HG03469 (cell line): ENCODE data around the gene RPL13A.

Experiments used
- ATAC-seq: cut with Tn5 transposase; IDR thresholded peaks from one replicate; pipeline ENCODE4 v1.9.1; 2021; ENCODE audit warnings: mild to moderate bottlenecking, moderate library complexity, moderate number of reproducible peaks; ENCODE audit not compliant: unreplicated experiment

Gene RPL13A

DNA sequence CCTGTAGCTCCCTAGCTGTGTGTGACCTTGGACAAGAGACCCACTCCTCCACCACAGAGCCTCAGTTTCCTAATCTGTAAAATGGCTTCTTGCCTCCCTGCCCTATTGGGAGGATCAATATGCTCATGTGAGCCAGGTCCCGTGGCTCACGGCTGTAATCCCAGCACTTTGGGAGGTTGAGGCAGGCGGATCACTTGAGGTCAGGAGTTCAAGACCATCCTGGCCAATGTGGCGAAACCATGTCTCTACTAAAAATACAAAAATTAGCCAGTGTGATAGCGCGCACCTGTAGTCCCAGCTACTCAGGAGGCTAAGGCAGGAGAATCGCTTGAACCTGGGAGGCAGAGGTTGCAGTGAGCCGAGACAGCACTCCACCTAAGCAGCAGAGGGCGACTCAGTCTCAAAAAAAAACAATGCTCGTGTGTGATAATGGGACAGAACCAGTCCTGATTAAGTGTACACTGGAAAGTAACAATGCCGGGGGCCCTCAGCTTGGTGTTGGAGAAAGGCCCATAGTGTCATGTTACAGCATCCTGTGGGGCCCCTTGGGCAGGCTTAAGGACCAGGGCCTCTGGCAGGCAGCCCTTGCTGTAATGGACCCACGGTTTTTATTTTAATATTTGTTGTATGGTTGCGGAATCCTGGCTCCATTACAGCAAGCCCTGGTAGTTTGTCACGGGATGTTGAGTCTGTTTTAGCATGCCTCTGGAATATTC lies 15.6 kb downstream of the RPL13A start:
- no peak for ATAC-seq

- no peak for ATAC-seq
These were observed 16.2 kb downstream of the RPL13A start for GRCh38 chr19:49503582-49503962.

DNA sequence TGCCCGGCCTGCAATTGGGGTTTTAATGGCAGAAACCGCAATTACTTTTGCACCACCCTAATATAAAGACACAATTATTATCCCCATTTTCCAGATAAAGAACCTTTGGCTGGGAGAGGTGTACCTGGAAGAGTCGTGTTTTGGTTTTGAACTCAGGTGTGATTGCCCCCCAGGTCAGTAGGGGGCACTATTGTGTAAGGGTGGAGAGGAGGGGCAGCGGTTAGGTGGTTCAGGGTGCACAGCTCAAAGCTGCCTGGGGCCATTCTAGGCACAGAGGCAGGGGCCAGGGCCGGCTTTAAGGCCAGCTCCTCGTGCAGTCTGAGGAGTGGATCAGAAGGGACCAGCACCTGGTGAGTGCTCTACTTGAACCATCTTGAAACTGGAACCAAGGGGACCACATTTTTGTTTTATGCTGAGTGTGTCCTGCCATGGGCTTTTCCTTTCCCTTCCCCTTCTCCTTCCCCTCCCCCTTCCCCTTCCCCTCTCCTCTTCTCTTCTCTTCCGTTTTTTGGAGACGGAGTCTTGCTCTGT lies 19.2 kb downstream of the RPL13A start:
- ATAC-seq, result no peak

GRCh38 chr19:49507803-49508494 lies 20.5 kb downstream of the RPL13A start:
- ATAC-seq, result no peak

- no peak for ATAC-seq
These were observed 25.8 kb downstream of the RPL13A start for GRCh38 chr19:49512970-49513745.

DNA sequence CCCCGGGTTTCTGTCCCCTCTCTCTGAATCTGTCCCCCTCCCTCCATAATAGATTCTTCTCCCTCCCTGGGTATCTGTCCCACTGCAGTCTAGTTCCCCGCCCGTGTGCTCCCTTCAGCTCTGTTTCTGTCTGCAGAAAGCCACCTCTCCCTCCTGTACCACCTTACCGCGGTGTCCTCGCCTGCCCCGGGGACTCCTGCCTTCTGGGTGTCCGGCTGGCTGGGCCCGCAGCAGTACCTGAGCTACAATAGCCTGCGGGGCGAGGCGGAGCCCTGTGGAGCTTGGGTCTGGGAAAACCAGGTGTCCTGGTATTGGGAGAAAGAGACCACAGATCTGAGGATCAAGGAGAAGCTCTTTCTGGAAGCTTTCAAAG lies 26.3 kb downstream of the RPL13A start:
- no peak for ATAC-seq

DNA sequence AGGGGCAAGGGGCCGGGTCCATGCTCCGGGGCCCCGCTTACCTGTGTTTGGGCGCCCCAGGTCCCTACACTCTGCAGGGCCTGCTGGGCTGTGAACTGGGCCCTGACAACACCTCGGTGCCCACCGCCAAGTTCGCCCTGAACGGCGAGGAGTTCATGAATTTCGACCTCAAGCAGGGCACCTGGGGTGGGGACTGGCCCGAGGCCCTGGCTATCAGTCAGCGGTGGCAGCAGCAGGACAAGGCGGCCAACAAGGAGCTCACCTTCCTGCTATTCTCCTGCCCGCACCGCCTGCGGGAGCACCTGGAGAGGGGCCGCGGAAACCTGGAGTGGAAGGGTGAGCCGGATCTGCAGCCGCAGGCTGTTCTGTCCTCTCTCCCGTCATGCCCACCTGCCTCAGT lies 26.7 kb downstream of the RPL13A start:
- no peak for ATAC-seq

GRCh38 chr19:49515767-49516166 lies 28.4 kb downstream of the RPL13A start:
- no peak for ATAC-seq

DNA sequence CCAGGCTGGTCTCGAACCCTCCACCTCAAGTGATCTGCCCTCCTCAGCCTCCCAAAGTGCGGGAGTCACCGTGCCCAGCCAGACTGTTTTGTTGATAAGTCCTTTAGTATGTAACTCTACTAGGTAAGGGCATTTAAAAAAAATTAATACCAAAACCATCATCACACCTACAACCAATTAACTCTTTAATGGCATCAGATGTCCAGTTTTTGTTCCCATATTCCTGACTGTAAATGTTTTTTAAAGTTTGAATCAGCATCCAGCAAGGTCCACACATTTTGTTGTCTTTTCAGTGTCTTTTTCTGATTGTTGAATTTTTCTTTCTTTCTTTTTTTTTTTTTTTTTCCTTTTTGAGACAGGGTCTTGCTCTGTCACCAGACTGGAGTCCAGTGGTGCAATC lies 30.6 kb downstream of the RPL13A start:
- ATAC-seq, result no peak

DNA sequence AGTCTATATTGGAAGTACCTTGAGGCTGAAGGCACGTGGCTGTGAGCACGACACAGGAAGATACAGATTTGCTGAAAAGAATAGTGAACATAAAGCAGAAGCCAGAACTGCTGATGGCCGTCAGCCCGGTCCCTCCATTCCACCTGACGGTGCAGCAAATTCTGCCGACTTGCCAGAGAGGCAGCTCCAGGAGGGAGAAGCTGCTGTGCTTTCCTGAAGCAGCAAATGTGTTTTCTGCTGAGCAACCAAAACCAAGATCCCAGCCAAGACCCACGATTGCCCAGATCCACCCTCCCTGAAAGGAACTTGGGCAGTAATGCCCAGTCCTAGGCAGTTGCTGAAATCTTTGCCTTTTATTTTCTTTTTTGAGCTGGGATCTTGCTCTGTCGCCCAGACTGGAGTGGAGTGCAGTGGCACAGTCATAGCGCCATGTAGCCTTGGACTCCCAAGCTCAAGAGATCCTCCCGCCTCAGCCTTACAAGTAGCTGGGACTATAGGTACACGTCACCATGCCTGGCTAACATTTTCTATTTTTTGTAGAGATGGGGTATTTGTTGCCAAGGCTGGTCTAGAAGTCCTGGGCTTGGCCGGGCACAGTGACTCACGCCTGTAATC lies 33.4 kb downstream of the RPL13A start:
- no peak for ATAC-seq

GRCh38 chr19:49524812-49525455 lies 37.5 kb downstream of the RPL13A start:
- ATAC-seq, result no peak

GRCh38 chr19:49528211-49528771 lies 40.9 kb downstream of the RPL13A start:
- no peak for ATAC-seq

DNA sequence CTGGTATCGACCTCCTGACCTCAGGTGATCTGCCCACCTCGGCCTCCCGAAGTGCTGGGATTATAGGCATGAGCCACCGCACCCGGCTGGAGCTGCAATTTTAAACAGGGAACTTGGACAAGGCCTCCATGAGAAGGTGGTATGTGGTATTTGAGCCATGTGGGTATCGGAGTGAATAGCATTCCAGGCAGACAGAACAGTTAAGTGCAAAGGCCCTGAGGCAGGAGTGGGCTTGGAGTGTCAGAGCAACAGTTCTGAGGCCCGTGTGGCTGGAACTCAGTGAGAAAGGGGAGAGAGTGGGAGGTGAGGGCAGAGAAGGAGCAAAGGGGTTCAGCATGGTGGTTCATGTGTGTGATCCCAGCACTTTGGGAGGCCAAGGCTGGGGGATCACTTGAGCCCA lies 43.3 kb downstream of the RPL13A start:
- ATAC-seq, result no peak

DNA sequence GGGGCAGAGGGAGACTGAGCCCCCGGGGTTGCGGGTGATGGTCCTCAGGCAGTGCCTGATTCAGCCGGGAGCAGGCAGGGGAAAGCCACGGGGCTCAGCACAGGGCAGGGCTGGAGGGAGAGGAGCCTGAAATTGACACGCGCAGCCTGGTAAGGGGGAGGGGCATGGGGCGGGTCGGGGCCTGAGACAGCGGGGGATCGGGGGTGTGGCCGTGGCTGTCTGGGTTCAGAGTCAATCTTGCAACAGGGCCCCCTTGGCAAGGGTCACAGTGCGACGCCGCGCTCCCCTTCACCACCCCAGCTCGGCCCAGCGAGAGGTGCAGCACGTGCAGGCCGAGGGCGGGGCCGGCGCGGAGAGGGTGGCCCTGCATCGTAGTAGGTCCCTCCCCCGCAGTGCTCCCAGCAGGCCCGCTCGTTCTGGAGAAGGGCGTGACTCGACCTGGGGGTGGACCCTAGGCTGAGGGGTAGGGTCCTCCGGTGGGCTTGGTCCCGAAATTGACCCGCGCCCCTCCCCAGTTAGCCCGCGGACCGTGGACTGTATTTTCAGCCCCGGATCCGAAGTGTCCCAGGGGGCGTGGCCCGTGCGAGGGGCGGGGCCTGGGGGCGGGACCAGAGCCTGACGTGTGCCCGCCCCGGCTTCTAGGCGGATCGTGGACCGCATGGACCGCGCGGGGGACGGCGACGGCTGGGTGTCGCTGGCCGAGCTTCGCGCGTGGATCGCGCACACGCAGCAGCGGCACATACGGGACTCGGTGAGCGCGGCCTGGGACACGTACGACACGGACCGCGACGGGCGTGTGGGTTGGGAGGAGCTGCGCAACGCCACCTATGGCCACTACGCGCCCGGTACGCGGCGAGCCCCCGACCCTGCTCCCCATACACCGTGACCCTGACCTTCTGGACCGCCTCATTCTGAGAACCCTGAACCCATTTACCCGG lies 46.4 kb downstream of the RPL13A start:
- no peak for ATAC-seq

GRCh38 chr19:49534632-49535385 lies 47.4 kb downstream of the RPL13A start:
- no peak for ATAC-seq

GRCh38 chr19:49536921-49537462 lies 49.6 kb downstream of the RPL13A start:
- ATAC-seq, result no peak

- no peak for ATAC-seq
These were observed 51.2 kb downstream of the RPL13A start for GRCh38 chr19:49538643-49539042.

- ATAC-seq, result no peak
These were observed 52.0 kb downstream of the RPL13A start for GRCh38 chr19:49539192-49539952.
